Activated CD8-positive, alpha-beta memory T cell treated with anti-CD3 and anti-CD28 coated beads for 36 hours (primary cell): ENCODE measurements around the gene LRRC9. TPM values are rescaled to one million over a fixed set of nuclear protein-coding genes. Genes with fewer than 3 reads are reported as not detected.
"Not testable (repeated sequence)": the region's sequence is repeated elsewhere in the genome, so short reads cannot be mapped to it uniquely, and the experiment has no call there.

ENCODE experiments used
- CTCF ChIA-PET: fragments of 350-600 bp; sonication (Branson Sonifier 250); formaldehyde crosslinking; loops from one replicate; lab custom pipeline; 2021; ENCODE audit warnings: antibody characterized with exemption; lab: Charles Lee
- POLR2A ChIA-PET: fragments of 350-600 bp; sonication (Branson Sonifier 250); formaldehyde crosslinking; loops from one replicate; lab custom pipeline; 2021; ENCODE audit warnings: antibody characterized with exemption; lab: Charles Lee
- total RNA-seq, 2 experiments: library from RNA; stranded (reverse); gene quantifications; one replicate each; pipeline ENCODE4 v1.2.3, GENCODE V29; 2021

Gene LRRC9
- total RNA-seq, 2 experiments from 2014 or later, result not detected

DNA sequence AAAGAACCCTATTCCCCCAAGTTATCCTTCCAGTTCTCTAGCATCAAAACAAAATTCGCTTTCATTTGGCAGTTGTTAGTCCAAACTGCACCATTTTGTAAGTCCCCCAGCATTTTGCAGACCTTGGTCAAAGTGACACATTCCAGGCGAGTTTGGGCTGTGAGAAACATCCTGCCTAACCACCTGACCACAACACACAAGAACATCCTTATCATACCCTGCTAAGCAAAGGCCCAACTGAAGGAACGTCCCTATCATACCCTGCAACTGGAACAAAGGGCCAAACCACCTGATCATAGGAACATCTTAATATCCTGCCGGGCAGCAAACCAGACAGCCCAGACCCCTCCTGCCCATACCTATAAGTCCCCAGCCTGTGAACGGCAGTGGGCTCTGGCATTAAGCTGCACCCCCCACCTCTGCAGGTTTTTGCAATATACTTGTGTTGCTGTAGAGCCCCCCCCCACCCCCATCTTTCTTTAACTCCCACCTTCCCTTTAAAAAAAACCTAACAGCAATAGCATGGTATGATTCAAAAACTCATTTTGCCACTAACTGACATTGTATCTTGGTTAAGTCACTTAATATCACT, 174.5 kb downstream of the LRRC9 start:
- CTCF ChIA-PET, result no interaction called here
- POLR2A ChIA-PET, result no interaction called here

- CTCF ChIA-PET, result interaction anchor here (0.7 kb wide), 1 partner anchor 115 kb away, joined by 3 read pairs; no protein-coding TSS in a partner anchor
- POLR2A ChIA-PET, result interaction anchor here (0.7 kb wide), 1 partner anchor 215 kb away, joined by 3 read pairs; no protein-coding TSS in a partner anchor
Measured at GRCh38 chr14:60095231-60095630, 175.3 kb downstream of the LRRC9 start.

DNA sequence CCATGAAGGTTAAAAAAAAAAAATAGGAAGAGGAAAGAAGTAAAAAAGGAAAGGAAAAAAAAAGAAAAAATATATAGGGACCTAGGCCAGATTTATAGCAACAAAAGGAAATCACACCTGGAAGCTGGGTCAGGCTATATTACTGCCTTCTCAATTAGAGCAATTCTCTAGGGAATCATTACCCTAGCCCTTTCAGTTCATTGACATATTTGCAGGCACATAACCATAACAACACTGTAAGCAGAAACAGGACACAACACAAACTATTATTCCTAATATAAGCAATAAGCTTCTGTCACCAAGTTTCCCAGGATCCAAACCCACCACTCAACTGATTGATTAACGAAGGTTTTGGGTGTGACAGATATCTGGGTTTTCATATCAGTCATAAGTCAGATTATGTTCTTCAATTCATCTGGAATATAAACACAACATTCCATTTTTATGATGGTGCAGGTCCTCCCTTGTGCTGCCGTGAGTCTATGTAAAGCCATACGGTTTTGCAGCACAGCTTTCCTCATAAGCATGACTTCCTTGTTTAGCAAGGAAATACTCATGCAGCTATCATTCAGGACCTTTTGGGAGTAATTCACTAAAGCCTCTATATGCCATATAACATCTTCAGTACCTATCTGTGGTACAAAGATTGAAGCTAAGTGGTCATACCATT, 176.0 kb downstream of the LRRC9 start:
- CTCF ChIA-PET, result interaction anchor here (0.7 kb wide), 1 partner anchor 116 kb away, joined by 3 read pairs; no protein-coding TSS in a partner anchor
- POLR2A ChIA-PET, result interaction anchor here (0.7 kb wide), 1 partner anchor 215 kb away, joined by 3 read pairs; no protein-coding TSS in a partner anchor

DNA sequence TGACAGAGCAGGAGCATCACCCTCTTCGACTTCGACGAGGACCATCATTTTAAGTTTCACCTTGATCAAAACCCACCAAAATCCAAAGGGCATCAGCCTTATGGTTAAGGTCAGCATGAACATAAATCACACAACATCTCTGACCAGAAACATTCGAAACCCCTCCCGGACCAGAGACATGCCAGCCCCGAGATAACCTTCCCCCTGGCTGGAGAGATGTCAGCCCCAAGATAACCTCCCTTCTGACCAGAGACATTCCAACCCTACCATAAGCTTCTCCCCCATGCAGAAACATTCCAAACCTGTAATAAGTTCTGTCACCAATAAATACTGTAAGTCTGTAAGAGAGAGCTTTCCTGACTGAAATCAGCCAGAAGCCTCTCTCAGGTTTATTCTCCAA, 178.0 kb downstream of the LRRC9 start:
- POLR2A ChIA-PET, result no interaction called here
- CTCF ChIA-PET, result no interaction called here

DNA sequence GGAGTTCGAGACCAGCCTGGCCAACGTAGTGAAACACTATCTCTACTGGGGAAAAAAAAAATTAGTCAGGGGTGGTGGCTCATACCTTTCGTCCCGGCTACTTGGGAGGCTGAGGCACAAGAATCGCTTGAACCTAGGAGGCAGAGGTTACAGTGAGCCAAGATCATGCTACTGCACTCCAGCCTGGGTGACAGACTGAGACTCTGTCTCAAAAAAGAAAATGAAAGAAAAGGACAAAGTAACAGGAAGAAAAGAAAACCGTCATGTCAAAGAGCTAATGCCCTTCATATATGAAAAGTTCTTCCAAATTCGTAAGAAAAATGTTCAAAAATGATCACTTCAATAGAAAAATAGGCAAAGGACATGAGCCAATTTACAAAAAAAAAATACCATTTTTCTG, 179.9 kb downstream of the LRRC9 start:
- CTCF ChIA-PET, POLR2A ChIA-PET: not testable (repeated sequence)

- ChIA-PET POLR2A (no interaction called here), CTCF (no interaction called here)
Measured at GRCh38 chr14:60101786-60102185, 181.8 kb downstream of the LRRC9 start.

DNA sequence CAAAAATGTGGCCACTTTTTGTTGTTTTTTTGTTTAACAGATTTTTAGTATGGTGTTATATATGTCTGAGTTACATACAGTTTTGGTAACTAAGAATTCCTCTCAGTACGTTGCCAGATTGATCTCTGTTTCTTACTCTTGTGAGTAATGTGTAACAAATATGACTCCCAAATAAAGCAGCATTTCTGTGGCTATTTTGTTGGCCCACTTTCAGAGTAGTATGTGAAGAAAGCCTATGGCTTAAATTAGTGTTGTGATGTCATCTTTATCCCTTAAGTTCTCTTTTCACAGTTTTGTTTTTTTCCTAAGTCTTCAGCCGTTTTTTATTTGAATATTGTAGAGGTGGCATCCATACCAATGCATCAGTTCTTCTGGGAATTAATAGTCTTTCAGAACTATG, 182.4 kb downstream of the LRRC9 start:
- CTCF ChIA-PET, result no interaction called here
- POLR2A ChIA-PET, result no interaction called here

GRCh38 chr14:60106339-60106738, 186.4 kb downstream of the LRRC9 start:
- ChIA-PET POLR2A (no interaction called here), CTCF (no interaction called here)

DNA sequence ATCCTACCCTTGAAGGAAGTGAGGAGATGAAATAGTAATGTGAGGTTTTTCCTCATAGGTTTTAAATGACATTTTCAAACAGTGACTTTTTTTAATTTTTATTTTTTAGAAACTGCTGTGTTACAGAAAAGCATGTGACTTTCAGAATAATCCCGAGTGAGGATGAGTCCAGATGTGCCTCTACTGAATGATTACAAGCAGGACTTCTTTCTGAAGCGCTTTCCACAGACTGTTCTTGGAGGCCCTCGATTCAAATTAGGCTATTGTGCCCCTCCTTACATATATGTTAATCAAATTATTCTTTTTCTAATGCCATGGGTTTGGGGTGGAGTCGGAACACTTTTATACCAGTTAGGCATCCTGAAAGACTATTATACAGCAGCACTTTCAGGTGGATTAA, 187.5 kb downstream of the LRRC9 start:
- CTCF ChIA-PET, result no interaction called here

DNA sequence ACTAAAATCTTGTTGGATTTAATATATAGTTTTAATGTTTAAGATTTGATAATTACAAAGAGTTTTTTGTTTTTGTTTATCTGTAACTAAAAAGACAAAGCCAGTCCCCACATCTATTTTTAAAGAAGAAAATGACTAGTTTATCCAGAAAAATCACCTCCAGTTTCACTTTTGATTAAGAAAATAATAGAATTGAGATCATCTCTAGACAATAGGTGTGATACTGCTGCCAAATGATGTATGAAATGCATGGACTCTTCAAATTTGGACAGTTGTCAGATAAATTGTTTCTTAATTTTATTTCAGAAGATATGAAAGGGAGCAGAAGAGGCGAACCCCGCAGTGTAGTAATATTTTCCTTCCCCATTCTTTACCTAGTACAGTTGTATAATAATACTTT, 191.8 kb downstream of the LRRC9 start:
- ChIA-PET POLR2A (no interaction called here), CTCF (no interaction called here)

More for the DNA sequence above, 187.5 kb downstream of the LRRC9 start:
- POLR2A ChIA-PET, result no interaction called here

Other genes with a start within 250 kb of the LRRC9 start
- not detected for gene RTN1, start 49.4 kb upstream of the LRRC9 start, total RNA-seq
- 10 to 100 TPM; 30.3 to 37.6 TPM for gene PCNX4, start 171.8 kb downstream of the LRRC9 start, total RNA-seq
- gene DHRS7, start 245.3 kb downstream of the LRRC9 start, total RNA-seq, result 10 to 100 TPM; 77.1 to 80.3 TPM